CD14-positive monocyte (primary cell): ENCODE measurements around the gene CHKA. TPM values are rescaled to one million over a fixed set of nuclear protein-coding genes. Genes with fewer than 3 reads are reported as not detected.

Experiments used
- DNase-seq, 3 donors: peaks; one replicate each; pipeline ENCODE4 v3.0.0-alpha.2; 2011 to 2022
- H2AFZ ChIP-seq: 2 replicates; pipeline ENCODE4 v1.6.0; 2012; ENCODE audit warnings: mild to moderate bottlenecking, low read depth, low read length, inconsistent platforms; ENCODE audit not compliant: insufficient read depth, poor library complexity, severe bottlenecking
- H3K27ac ChIP-seq, 2 donors: 1 replicate in 1 of 2; 2 replicates in 1 of 2; pipeline ENCODE4 v1.5.1; 2012 to 2013; ENCODE audit warnings: low read length in 2 of 2, control low read depth in 1 of 2, inconsistent platforms in 1 of 2, low read depth in 1 of 2, mild to moderate bottlenecking in 1 of 2
- H3K27me3 ChIP-seq, 2 donors: one replicate each; pipeline versions ENCODE4 v1.6.0 to v1.6.1; 2011 to 2013; ENCODE audit warnings: low read length in 2 of 2; ENCODE audit not compliant: control insufficient read depth in 2 of 2, insufficient read depth in 2 of 2
- H3K36me3 ChIP-seq, 2 donors: replicated peaks in 1 of 2; 1 replicate in 1 of 2; 2 replicates in 1 of 2; pipeline versions ENCODE4 v1.5.1 to v1.6.1; 2012 to 2013; ENCODE audit warnings: low read length in 2 of 2, control low read depth in 1 of 2, inconsistent platforms in 1 of 2, mild to moderate bottlenecking in 1 of 2; ENCODE audit not compliant: insufficient read depth in 2 of 2, control insufficient read depth in 1 of 2
- H3K4me1 ChIP-seq, 2 donors: 1 replicate in 1 of 2; 2 replicates in 1 of 2; pipeline versions ENCODE4 v1.5.1 to v1.6.1; 2012 to 2013; ENCODE audit warnings: low read length in 2 of 2, control low read depth in 1 of 2, inconsistent platforms in 1 of 2, mild to moderate bottlenecking in 1 of 2, moderate library complexity in 1 of 2; ENCODE audit not compliant: insufficient read depth in 2 of 2, control insufficient read depth in 1 of 2
- H3K4me2 ChIP-seq: replicated peaks from 2 replicates; pipeline ENCODE3; 2012; ENCODE audit warnings: low read length, moderate library complexity, mild to moderate bottlenecking; ENCODE audit not compliant: poor library complexity, severe bottlenecking; ENCODE audit errors: extremely low read depth
- H3K4me3 ChIP-seq, 3 experiments: fragments of 200-600 bp in 1 of 3; sonication (generic) in 1 of 3; replicated peaks in 1 of 3; 1 replicate in 2 of 3; 2 replicates in 1 of 3; pipeline ENCODE4 v1.5.1; 2011 to 2013; ENCODE audit warnings: low read length in 3 of 3, mild to moderate bottlenecking in 3 of 3, control low read depth in 2 of 3, low read depth in 2 of 3, inconsistent platforms in 1 of 3, moderate library complexity in 1 of 3
- H3K79me2 ChIP-seq: 2 replicates; pipeline ENCODE4 v1.6.0; 2012; ENCODE audit warnings: mild to moderate bottlenecking, control low read depth, inconsistent platforms, low read length, moderate library complexity; ENCODE audit not compliant: insufficient read depth
- H3K9ac ChIP-seq: 2 replicates; pipeline ENCODE4 v1.6.0; 2017; ENCODE audit warnings: low read length, mild to moderate bottlenecking; ENCODE audit not compliant: insufficient read depth, poor library complexity, severe bottlenecking
- H3K9me3 ChIP-seq, 2 donors: replicated peaks in 1 of 2; 1 replicate in 1 of 2; 2 replicates in 1 of 2; pipeline versions ENCODE4 v1.5.1 to v1.6.1; 2012 to 2013; ENCODE audit warnings: low read length in 2 of 2, control low read depth in 1 of 2; ENCODE audit not compliant: control insufficient read depth in 1 of 2, insufficient read depth in 1 of 2
- H4K20me1 ChIP-seq: 2 replicates; pipeline ENCODE4 v1.6.0; 2012; ENCODE audit warnings: mild to moderate bottlenecking, low read length, control low read depth, moderate library complexity; ENCODE audit not compliant: insufficient read depth
- H3K27ac Mint-ChIP-seq, 7 donors: one replicate each; pipeline ENCODE4 v1.8.0; 2020; ENCODE audit warnings: mild to moderate bottlenecking in 7 of 7, mixed read lengths in 7 of 7, moderate library complexity in 6 of 7, inconsistent platforms in 2 of 7
- H3K27me3 Mint-ChIP-seq, 3 donors: one replicate each; pipeline ENCODE4 v1.8.0; 2021 to 2022; ENCODE audit warnings: low read depth in 3 of 3, mild to moderate bottlenecking in 3 of 3, mixed read lengths in 3 of 3, moderate library complexity in 3 of 3, inconsistent platforms in 1 of 3
- H3K36me3 Mint-ChIP-seq, 2 donors: one replicate each; pipeline ENCODE4 v1.8.0; 2020; ENCODE audit warnings: mixed read lengths in 2 of 2, inconsistent platforms in 1 of 2, mild to moderate bottlenecking in 1 of 2
- H3K4me1 Mint-ChIP-seq: one replicate; pipeline ENCODE4 v1.8.0; 2020; ENCODE audit warnings: mild to moderate bottlenecking, mixed read lengths
- H3K4me3 Mint-ChIP-seq, 2 donors: one replicate each; pipeline ENCODE4 v1.8.0; 2020; ENCODE audit warnings: mild to moderate bottlenecking in 2 of 2, mixed read lengths in 2 of 2, moderate library complexity in 1 of 2
- H3K9me3 Mint-ChIP-seq, 7 donors: one replicate each; pipeline ENCODE4 v1.8.0; 2020 to 2022; ENCODE audit warnings: mixed read lengths in 7 of 7, mild to moderate bottlenecking in 6 of 7, moderate library complexity in 6 of 7, inconsistent platforms in 2 of 7
- WGBS: methylation state at CpG from one replicate; pipeline ENCODE4 v1.1.5; 2013; ENCODE audit warnings: missing lambda C conversion rate; ENCODE audit not compliant: insufficient coverage; 5-methylcytosine and 5-hydroxymethylcytosine counted together
- intact Hi-C, 2 donors: fragments of 100-400 bp; cut with micrococcal nuclease; formaldehyde crosslinking; loops; one replicate each; pipeline versions ENCODE4 v1.15.0 to v1.15.1; 2023
- polyA plus RNA-seq, 3 donors: library from polyadenylated mRNA; depleted of rRNA in 1 of 3; unstranded in 2 of 3; stranded (reverse) in 1 of 3; fragments of 300-500 nt in 2 of 3; fragments of >200 nt in 1 of 3; fragmentation: Illumina TruSeq in 2 of 3; gene quantifications; 1 replicate in 2 of 3; 2 replicates in 1 of 3; pipeline ENCODE4 v1.2.3, GENCODE V29; 2012 to 2021
- TF ChIP-seq, protein P1 (sequence below): fragments of 200-600 bp; IDR thresholded peaks from one replicate; pipeline ENCODE4 v1.8.0; 2022; ENCODE audit warnings: antibody characterized with exemption, mild to moderate bottlenecking

Gene CHKA
- polyA plus RNA-seq, 3 donors, result 2.8 to 20.9 (median 5.7) TPM

- no peak for DNase-seq
- H3K27me3 ChIP-seq, result no peaks in the 10 kb centered on the region
- no peaks in the 10 kb centered on the region for H3K9me3 ChIP-seq
- peaks cover 85% of the 10 kb centered on the region for H3K79me2 ChIP-seq
- H3K27ac Mint-ChIP-seq, result peak overlapping the region; percentile 97 to 100 (median 98)
- peak overlapping the region; percentile 92 for H3K9ac ChIP-seq
- peak overlapping the region; percentile 98 to 99 for H3K27ac ChIP-seq
- H4K20me1 ChIP-seq, result peaks cover 69% of the 10 kb centered on the region
- peaks cover 41 to 59% of the 10 kb centered on the region in 2 donors for H3K4me1 ChIP-seq
- H3K4me1 Mint-ChIP-seq, result peaks cover 28% of the 10 kb centered on the region
- H3K4me3 ChIP-seq, result peak overlapping the region; percentile 84 to 96 (median 91)
- H3K9me3 Mint-ChIP-seq, result peaks cover 0 to 3% (median 0%) of the 10 kb centered on the region in 7 donors
- peak overlapping the region; percentile 97 for H3K4me2 ChIP-seq
- WGBS, result 86% methylated on average over 20 of the region's 23 CpGs
- H3K4me3 Mint-ChIP-seq, result peak overlapping the region; percentile 89 to 95
- intact Hi-C loops, result loop anchor here in 1 of 2 donors (5.0 kb wide), 1 partner anchor 34 kb away; no protein-coding TSS in a partner anchor
- peaks cover 0 to 1% (median 0%) of the 10 kb centered on the region in 3 donors for H3K27me3 Mint-ChIP-seq
- H2AFZ ChIP-seq, result no peak overlapping the region
- TF ChIP-seq, protein P1, sequence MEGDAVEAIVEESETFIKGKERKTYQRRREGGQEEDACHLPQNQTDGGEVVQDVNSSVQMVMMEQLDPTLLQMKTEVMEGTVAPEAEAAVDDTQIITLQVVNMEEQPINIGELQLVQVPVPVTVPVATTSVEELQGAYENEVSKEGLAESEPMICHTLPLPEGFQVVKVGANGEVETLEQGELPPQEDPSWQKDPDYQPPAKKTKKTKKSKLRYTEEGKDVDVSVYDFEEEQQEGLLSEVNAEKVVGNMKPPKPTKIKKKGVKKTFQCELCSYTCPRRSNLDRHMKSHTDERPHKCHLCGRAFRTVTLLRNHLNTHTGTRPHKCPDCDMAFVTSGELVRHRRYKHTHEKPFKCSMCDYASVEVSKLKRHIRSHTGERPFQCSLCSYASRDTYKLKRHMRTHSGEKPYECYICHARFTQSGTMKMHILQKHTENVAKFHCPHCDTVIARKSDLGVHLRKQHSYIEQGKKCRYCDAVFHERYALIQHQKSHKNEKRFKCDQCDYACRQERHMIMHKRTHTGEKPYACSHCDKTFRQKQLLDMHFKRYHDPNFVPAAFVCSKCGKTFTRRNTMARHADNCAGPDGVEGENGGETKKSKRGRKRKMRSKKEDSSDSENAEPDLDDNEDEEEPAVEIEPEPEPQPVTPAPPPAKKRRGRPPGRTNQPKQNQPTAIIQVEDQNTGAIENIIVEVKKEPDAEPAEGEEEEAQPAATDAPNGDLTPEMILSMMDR, result no peak
- H3K36me3 Mint-ChIP-seq, result peaks cover 25 to 37% of the 10 kb centered on the region in 2 donors
- peaks cover 50% of the 10 kb centered on the region in 2 donors for H3K36me3 ChIP-seq
Measured at GRCh38 chr11:68040957-68041591, 80.1 kb downstream of the CHKA start.

GRCh38 chr11:68040101-68040956 lies 80.9 kb downstream of the CHKA start:
- H3K4me1 ChIP-seq, result peaks cover 48 to 66% of the 10 kb centered on the region in 2 donors
- peak overlapping the region; percentile 92 for H3K9ac ChIP-seq
- H3K4me3 Mint-ChIP-seq, result peak overlapping the region; percentile 89 to 95
- H3K4me2 ChIP-seq, result peak overlapping the region; percentile 97
- H3K27ac Mint-ChIP-seq, result peak overlapping the region; percentile 97 to 100 (median 98)
- H3K4me3 ChIP-seq, result peak overlapping the region; percentile 84 to 96 (median 91)
- H3K27me3 ChIP-seq, result no peaks in the 10 kb centered on the region
- peaks cover 36% of the 10 kb centered on the region for H3K4me1 Mint-ChIP-seq
- peak overlapping the region; percentile 98 to 99 for H3K27ac ChIP-seq
- H3K36me3 ChIP-seq, result peaks cover 43% of the 10 kb centered on the region in 2 donors
- under 1% methylated on average over 17 of the region's 22 CpGs for WGBS
- intact Hi-C loops, result loop anchor here in 1 of 2 donors (5.0 kb wide), 1 partner anchor 33 kb away; no protein-coding TSS in a partner anchor
- H2AFZ ChIP-seq, result peak overlapping the region; percentile 51
- H3K9me3 ChIP-seq, result no peaks in the 10 kb centered on the region
- peaks cover 0 to 3% (median 0%) of the 10 kb centered on the region in 3 donors for H3K27me3 Mint-ChIP-seq
- H4K20me1 ChIP-seq, result peaks cover 62% of the 10 kb centered on the region
- peaks cover 0 to 3% (median 0%) of the 10 kb centered on the region in 7 donors for H3K9me3 Mint-ChIP-seq
- TF ChIP-seq, protein P1, result no peak
- DNase-seq, result peak; percentile 74 to 78 (median 75)
- H3K79me2 ChIP-seq, result peaks cover 83% of the 10 kb centered on the region
- H3K36me3 Mint-ChIP-seq, result peaks cover 19 to 35% of the 10 kb centered on the region in 2 donors
